Measurements from ENCODE around the gene TNFRSF6B. TPM values are rescaled to one million over a fixed set of nuclear protein-coding genes. Genes with fewer than 3 reads are reported as not detected.

TNFRSF6B gene
- total RNA-seq, 1 donor from 2014 or later: not detected

DNA sequence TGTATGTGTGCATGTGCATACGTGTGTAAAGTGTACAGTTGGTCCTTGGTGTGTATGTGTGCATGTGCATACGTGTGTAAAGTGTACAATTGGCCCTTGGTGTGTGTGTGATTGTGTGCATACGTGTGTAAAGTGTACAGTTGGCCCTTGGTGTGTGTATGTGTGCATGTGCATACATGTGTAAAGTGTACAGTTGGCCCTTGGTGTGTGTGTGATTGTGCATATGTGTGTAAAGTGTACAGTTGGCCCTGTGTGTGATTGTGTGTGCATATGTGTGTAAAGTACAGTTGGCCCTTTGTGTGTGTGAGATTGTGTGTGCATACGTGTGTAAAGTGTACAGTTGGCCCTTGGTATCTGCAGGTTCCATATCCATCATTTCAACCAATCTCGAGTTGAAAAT lies 35.0 kb downstream of the TNFRSF6B start:
- Mint-ChIP-seq H3K27ac (no peak overlapping the region), H3K27me3 (no peaks in the 10 kb centered on the region), H3K9me3 (no peaks in the 10 kb centered on the region), H3K4me3 (no peak overlapping the region), H3K36me3 (ENCODE audit: low read depth) (peaks cover 37% of the 10 kb centered on the region), H3K4me1 (peaks cover 34% of the 10 kb centered on the region)
- TF ChIP-seq, protein P1, sequence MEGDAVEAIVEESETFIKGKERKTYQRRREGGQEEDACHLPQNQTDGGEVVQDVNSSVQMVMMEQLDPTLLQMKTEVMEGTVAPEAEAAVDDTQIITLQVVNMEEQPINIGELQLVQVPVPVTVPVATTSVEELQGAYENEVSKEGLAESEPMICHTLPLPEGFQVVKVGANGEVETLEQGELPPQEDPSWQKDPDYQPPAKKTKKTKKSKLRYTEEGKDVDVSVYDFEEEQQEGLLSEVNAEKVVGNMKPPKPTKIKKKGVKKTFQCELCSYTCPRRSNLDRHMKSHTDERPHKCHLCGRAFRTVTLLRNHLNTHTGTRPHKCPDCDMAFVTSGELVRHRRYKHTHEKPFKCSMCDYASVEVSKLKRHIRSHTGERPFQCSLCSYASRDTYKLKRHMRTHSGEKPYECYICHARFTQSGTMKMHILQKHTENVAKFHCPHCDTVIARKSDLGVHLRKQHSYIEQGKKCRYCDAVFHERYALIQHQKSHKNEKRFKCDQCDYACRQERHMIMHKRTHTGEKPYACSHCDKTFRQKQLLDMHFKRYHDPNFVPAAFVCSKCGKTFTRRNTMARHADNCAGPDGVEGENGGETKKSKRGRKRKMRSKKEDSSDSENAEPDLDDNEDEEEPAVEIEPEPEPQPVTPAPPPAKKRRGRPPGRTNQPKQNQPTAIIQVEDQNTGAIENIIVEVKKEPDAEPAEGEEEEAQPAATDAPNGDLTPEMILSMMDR (IDR thresholded peaks at IDR 0.05): no peak
- no peak for ATAC-seq (ENCODE audit: low read depth)
- intact Hi-C loops (cut with micrococcal nuclease): loop anchor here (2.0 to 10.0 kb wide), 2 partner anchors 25 to 77 kb away; partner anchors contain the start of genes ARFRP1, RTEL1 and STMN3
- POLR2A ChIA-PET: interaction anchor here (0.7 to 1.5 kb wide), 3 partner anchors 23 to 143 kb away, joined by 3 to 4 read pairs (median 3); partner anchors contain the start of genes ARFRP1, TPD52L2 and ZGPAT
- CTCF ChIA-PET: no interaction called here
- no peak for DNase-seq

DNA sequence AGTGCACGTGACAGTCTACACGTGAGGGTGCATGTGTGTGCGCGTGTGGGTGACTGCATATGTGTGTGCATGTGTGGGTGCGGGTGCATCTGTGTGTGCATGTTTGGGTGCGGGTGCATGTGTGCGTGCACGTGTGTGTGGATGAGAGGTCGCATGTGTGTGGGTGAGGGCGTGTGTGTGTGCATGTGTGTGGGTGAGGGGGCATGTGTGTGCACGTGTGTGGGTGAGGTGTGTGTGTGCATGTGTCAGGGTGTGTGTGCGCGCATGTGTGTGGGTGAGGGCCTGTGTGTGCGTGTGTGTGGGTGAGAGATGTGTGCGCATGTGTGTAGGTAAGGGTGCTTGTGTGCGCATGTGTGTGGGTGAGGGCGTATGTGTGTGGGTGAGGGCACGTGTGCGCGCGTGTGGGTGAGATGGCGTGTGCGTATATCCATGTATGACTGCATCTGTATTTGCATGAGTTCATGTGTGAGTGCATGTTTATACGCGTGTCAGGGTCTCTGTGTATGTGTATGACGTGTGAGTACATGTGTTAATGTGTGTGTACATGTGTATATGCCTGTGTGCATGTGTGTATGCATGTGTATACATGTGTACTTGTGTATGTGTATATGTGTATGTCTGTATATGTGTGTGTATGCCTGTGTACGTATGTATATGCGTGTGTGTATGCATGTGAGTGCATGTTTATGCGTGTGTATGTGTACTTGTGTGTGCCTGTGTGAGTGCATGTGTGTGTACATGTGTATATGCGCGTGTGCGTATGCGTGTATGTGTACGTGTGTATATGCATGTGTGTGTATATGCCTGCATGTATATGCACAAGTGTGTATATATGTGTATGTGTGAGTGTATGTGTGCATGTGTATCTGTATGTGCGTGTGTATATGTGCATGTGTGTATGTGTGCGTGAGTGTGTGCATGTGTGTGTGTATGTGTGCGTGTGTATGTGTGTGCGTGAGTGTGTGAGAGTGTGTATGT lies 36.0 kb downstream of the TNFRSF6B start:
- ChIA-PET CTCF (no interaction called here), POLR2A (no interaction called here)
- Mint-ChIP-seq H3K27me3 (no peaks in the 10 kb centered on the region), H3K36me3 (ENCODE audit: low read depth) (peaks cover 33% of the 10 kb centered on the region), H3K27ac (no peak overlapping the region), H3K4me1 (peaks cover 35% of the 10 kb centered on the region), H3K9me3 (no peaks in the 10 kb centered on the region), H3K4me3 (no peak overlapping the region)
- intact Hi-C loops (cut with micrococcal nuclease): loop anchor here (10.0 kb wide), 1 partner anchor 78 kb away; the partner anchor contains the start of genes RTEL1 and STMN3
- no peak for ATAC-seq (ENCODE audit: low read depth)
- DNase-seq: no peak
- TF ChIP-seq, protein P1 (IDR thresholded peaks at IDR 0.05): no peak

DNA sequence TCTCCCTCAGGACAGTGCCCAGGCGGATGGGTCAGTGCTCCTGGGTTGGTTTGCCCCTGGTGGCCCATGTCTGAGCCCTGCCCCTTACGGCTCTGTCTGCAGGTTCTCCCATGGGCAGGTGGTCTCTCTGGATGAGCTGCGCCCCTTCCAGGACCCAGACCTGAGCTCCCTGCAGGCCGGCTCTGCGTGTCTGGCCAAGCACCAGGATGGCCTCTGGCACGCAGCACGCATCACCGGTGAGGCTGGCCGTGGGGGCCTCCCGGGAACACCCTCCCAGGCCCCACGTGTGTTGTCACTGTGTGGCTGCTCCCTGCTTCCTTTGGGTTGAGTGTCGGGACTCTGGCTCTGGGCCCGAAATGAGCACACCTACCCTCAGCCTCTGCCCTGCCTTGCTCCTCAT lies 36.7 kb downstream of the TNFRSF6B start:
- ATAC-seq (ENCODE audit: low read depth): no peak
- peaks cover 28% of the 10 kb centered on the region for H3K4me1 Mint-ChIP-seq
- H3K27ac Mint-ChIP-seq: no peak overlapping the region
- H3K27me3 Mint-ChIP-seq: no peaks in the 10 kb centered on the region
- ChIA-PET CTCF (no interaction called here), POLR2A (no interaction called here)
- H3K9me3 Mint-ChIP-seq: no peaks in the 10 kb centered on the region
- DNase-seq: no peak
- peaks cover 30% of the 10 kb centered on the region for H3K36me3 Mint-ChIP-seq (ENCODE audit: low read depth)
- TF ChIP-seq, protein P1 (IDR thresholded peaks at IDR 0.05): no peak
- intact Hi-C loops (cut with micrococcal nuclease): loop anchor here (10.0 kb wide), 1 partner anchor 78 kb away; the partner anchor contains the start of genes RTEL1 and STMN3
- H3K4me3 Mint-ChIP-seq: no peak overlapping the region

DNA sequence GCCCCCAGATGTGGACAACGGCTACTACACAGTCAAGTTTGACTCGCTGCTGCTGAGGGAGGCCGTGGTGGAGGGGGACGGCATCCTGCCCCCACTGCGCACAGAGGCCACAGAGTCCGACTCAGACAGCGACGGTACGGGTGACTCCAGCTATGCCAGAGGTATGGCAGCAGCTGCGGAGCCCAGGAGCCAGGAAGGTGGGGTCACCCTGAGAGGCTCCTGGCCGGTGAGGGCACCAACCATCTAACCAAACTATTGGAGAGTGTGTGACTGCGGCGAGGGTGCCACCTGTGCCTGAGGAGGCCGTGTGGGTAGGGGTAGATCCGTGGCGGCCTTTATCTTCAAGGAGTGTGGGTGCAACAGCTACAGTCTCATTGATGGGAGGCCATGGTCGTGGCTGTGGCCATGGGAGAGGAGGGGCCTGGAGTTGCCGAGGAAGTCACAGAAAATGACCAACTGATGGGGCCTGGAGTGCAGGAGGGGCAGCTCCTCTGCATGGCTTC lies 37.2 kb downstream of the TNFRSF6B start:
- H3K4me3 Mint-ChIP-seq: no peak overlapping the region
- CTCF ChIA-PET: no interaction called here
- peaks cover 28% of the 10 kb centered on the region for H3K4me1 Mint-ChIP-seq
- intact Hi-C loops (cut with micrococcal nuclease): loop anchor here (10.0 kb wide), 1 partner anchor 79 kb away; the partner anchor contains the start of genes RTEL1 and STMN3
- TF ChIP-seq, protein P1 (IDR thresholded peaks at IDR 0.05): no peak
- DNase-seq (no peak), ATAC-seq (ENCODE audit: low read depth) (no peak)
- no peaks in the 10 kb centered on the region for H3K9me3 Mint-ChIP-seq
- peaks cover 29% of the 10 kb centered on the region for H3K36me3 Mint-ChIP-seq (ENCODE audit: low read depth)
- H3K27me3 Mint-ChIP-seq: no peaks in the 10 kb centered on the region
- H3K27ac Mint-ChIP-seq: no peak overlapping the region
- POLR2A ChIA-PET: no interaction called here

Data from activated B cell treated with CpG ODN at 0.5 μM for 24 hours (primary cell).